SK-N-SH (cell line): Measurements from ENCODE around the gene DSCAML1. TPM values are rescaled to one million over a fixed set of nuclear protein-coding genes. Genes with fewer than 3 reads are reported as not detected.

Experiments
- CTCF ChIA-PET: fragments of 300-600, 350-600 bp; formaldehyde crosslinking; extraction: SDS; loops from one replicate; lab custom pipeline; 2021; lab: Yijun Ruan, JAX
- POLR2A ChIA-PET: fragments of 350-600 bp; sonication (Branson Sonifier 250); formaldehyde crosslinking; extraction: SDS; loops from one replicate; lab custom pipeline; 2020; ENCODE audit warnings: antibody characterized with exemption, inconsistent platforms; lab: Yijun Ruan, JAX
- DNase-seq: peaks from one replicate; pipeline ENCODE4 v3.0.0; 2012
- H2AFZ ChIP-seq: fragments of 200-600 bp; sonication (generic); 2 replicates; pipeline ENCODE4 v1.8.1; 2016; ENCODE audit warnings: antibody characterized with exemption, mild to moderate bottlenecking, low read depth
- H3F3A ChIP-seq: fragments of 200-600 bp; sonication (generic); replicated peaks from 2 replicates; pipeline ENCODE3; 2016; ENCODE audit warnings: antibody characterized with exemption, mild to moderate bottlenecking; ENCODE audit not compliant: insufficient read depth
- H3K27ac ChIP-seq, 2 experiments: fragments of 200-500 bp in 1 of 2; fragments of 200-600 bp in 1 of 2; sonication (Bioruptor generic) in 1 of 2; sonication (generic), shearing (Covaris generic) in 1 of 2; 2 replicates each; pipeline versions ENCODE4 v1.5.1 to v1.6.1; 2014 to 2016; ENCODE audit warnings: low read depth in 2 of 2, inconsistent platforms in 1 of 2, low read length in 1 of 2, mild to moderate bottlenecking in 1 of 2, mixed read lengths in 1 of 2
- H3K27me3 ChIP-seq: fragments of 200-600 bp; sonication (generic), shearing (Covaris generic); 2 replicates; pipeline ENCODE4 v1.6.1; 2016; ENCODE audit warnings: mixed run types; ENCODE audit not compliant: insufficient read depth
- H3K36me3 ChIP-seq, 2 experiments: fragments of 200-500 bp in 1 of 2; fragments of 200-600 bp in 1 of 2; sonication (Bioruptor generic) in 1 of 2; sonication (generic) in 1 of 2; replicated peaks in 1 of 2; 2 replicates each; pipeline versions ENCODE3 to v1.5.1; 2014 to 2016; ENCODE audit warnings: low read length in 1 of 2, mild to moderate bottlenecking in 1 of 2; ENCODE audit not compliant: insufficient read depth in 2 of 2, control insufficient read depth in 1 of 2
- H3K4me1 ChIP-seq, 2 experiments: fragments of 200-500 bp in 1 of 2; fragments of 200-600 bp in 1 of 2; sonication (Bioruptor generic) in 1 of 2; sonication (generic), shearing (Covaris generic) in 1 of 2; 2 replicates each; pipeline versions ENCODE4 v1.5.1 to v1.6.1; 2014 to 2016; ENCODE audit warnings: low read depth in 1 of 2, low read length in 1 of 2, mixed run types in 1 of 2; ENCODE audit not compliant: insufficient read depth in 2 of 2, control insufficient read depth in 1 of 2
- H3K4me2 ChIP-seq: fragments of 200-600 bp; sonication (generic), shearing (Covaris generic); 2 replicates; pipeline ENCODE4 v1.6.1; 2017; ENCODE audit warnings: mixed run types
- H3K4me3 ChIP-seq, 2 experiments: fragments of 200-500 bp in 1 of 2; fragments of 200-600 bp in 1 of 2; sonication (Bioruptor generic) in 1 of 2; sonication (generic), shearing (Covaris generic) in 1 of 2; 2 replicates each; pipeline versions ENCODE4 v1.5.1 to v1.8.1; 2014 to 2016; ENCODE audit warnings: low read depth in 2 of 2, inconsistent platforms in 1 of 2, low read length in 1 of 2, mild to moderate bottlenecking in 1 of 2, mixed read lengths in 1 of 2, moderate library complexity in 1 of 2
- H3K79me2 ChIP-seq: fragments of 200-600 bp; sonication (generic); 2 replicates; pipeline ENCODE4 v1.8.1; 2017; ENCODE audit warnings: mild to moderate bottlenecking; ENCODE audit not compliant: insufficient read depth
- H3K9ac ChIP-seq: fragments of 200-600 bp; sonication (generic); 2 replicates; pipeline ENCODE4 v1.6.1; 2017; ENCODE audit warnings: mixed run types
- H3K9me2 ChIP-seq: fragments of 200-600 bp; sonication (generic); 2 replicates; pipeline ENCODE4 v1.6.1; 2017; ENCODE audit warnings: mixed run types
- H3K9me3 ChIP-seq: fragments of 200-600 bp; sonication (generic); 2 replicates; pipeline ENCODE4 v1.6.1; 2017; ENCODE audit warnings: mixed run types, mild to moderate bottlenecking, moderate library complexity
- H4K20me1 ChIP-seq: fragments of 200-600 bp; sonication (generic); 2 replicates; pipeline ENCODE4 v1.6.1; 2017; ENCODE audit warnings: mild to moderate bottlenecking, mixed run types; ENCODE audit not compliant: insufficient read depth
- ELF1 ChIP-seq: IDR thresholded peaks from 2 replicates; pipeline ENCODE4 v1.4.0; 2012
- EP300 ChIP-seq, 2 experiments: IDR thresholded peaks; 2 replicates each; pipeline versions ENCODE4 v1.4.0 to v1.6.1; 2012; ENCODE audit warnings: borderline replicate concordance in 1 of 2, low read depth in 1 of 2, low read length in 1 of 2
- EZH2phosphoT487 ChIP-seq: fragments of 200-600 bp; sonication (generic); IDR thresholded peaks from 2 replicates; pipeline ENCODE4 v1.6.1; 2017; ENCODE audit warnings: low read depth, mixed run types, mild to moderate bottlenecking, antibody characterized with exemption, moderate library complexity, borderline replicate concordance
- GABPA ChIP-seq: IDR thresholded peaks from 2 replicates; pipeline ENCODE4 v1.4.0; 2012; ENCODE audit warnings: low read depth, mild to moderate bottlenecking
- GATA2 ChIP-seq: sonication (generic); formaldehyde crosslinking; IDR thresholded peaks from 2 replicates; pipeline ENCODE4 v1.5.0; 2020; ENCODE audit warnings: mild to moderate bottlenecking, missing genetic modification reagents
- IRF3 ChIP-seq: fragments of 150-350 bp; IDR thresholded peaks from 2 replicates; pipeline ENCODE4 v1.6.1; 2016; ENCODE audit warnings: mild to moderate bottlenecking, low read depth, low read length
- MEF2A ChIP-seq: IDR thresholded peaks from 2 replicates; pipeline ENCODE4 v1.4.0; 2012; ENCODE audit warnings: low read depth, borderline replicate concordance
- MXI1 ChIP-seq: IDR thresholded peaks from 2 replicates; pipeline ENCODE4 v1.6.1; 2012; ENCODE audit warnings: mild to moderate bottlenecking, low read depth, low read length, improper control_type of control experiment
- POLR2AphosphoS5 ChIP-seq: IDR thresholded peaks from 2 replicates; pipeline ENCODE4 v1.6.1; 2012; ENCODE audit warnings: low read depth, low read length
- REST ChIP-seq: IDR thresholded peaks from 2 replicates; pipeline ENCODE4 v1.6.1; 2012; ENCODE audit warnings: mild to moderate bottlenecking, low read depth, low read length, moderate library complexity
- RFX5 ChIP-seq: IDR thresholded peaks from 2 replicates; pipeline ENCODE4 v1.6.1; 2012; ENCODE audit warnings: mild to moderate bottlenecking, improper control_type of control experiment, low read length
- YY1 ChIP-seq: IDR thresholded peaks from 2 replicates; pipeline ENCODE4 v1.4.0; 2012; ENCODE audit warnings: low read depth, mild to moderate bottlenecking
- WGBS: methylation state at CpG from one replicate; pipeline ENCODE4 v1.1.6; 2017; ENCODE audit warnings: low lambda C conversion rate; 5-methylcytosine and 5-hydroxymethylcytosine counted together
- polyA plus RNA-seq, 3 experiments: library from polyadenylated mRNA; depleted of rRNA; stranded (reverse); fragments of >200 nt; gene quantifications; 2 replicates each; pipeline ENCODE4 v1.2.3, GENCODE V29; 2012

DSCAML1 gene
- polyA plus RNA-seq, 1 of the 3 experiments (the other 2 are of a cell fraction) = not detected

- H3K4me2 ChIP-seq = no peak overlapping the region
- no peak overlapping the region for H3K27ac ChIP-seq
- no peak overlapping the region for H3K9ac ChIP-seq
- ChIA-PET POLR2A (no interaction called here), CTCF (no interaction called here)
- peaks cover 20% of the 10 kb centered on the region; the same call in 1 of the 2 replicates for H3K27me3 ChIP-seq
- H3K9me3 ChIP-seq = no peaks in the 10 kb centered on the region
- H3K9me2 ChIP-seq = no peaks in the 10 kb centered on the region
- no peak for TF ChIP-seq REST
- no peak for TF ChIP-seq EP300 (IDR thresholded peaks at IDR 0.05; ENCODE audit: borderline replicate concordance in 1 of 2, low read depth in 1 of 2, low read length in 1 of 2)
- H3F3A ChIP-seq = no peaks in the 10 kb centered on the region
- no peaks in the 10 kb centered on the region for H4K20me1 ChIP-seq
- no peak overlapping the region for H2AFZ ChIP-seq
- no peaks in the 10 kb centered on the region for H3K79me2 ChIP-seq
- 23% methylated on average over 3 of the region's 3 CpGs for WGBS
- DNase-seq = no peak
- peaks cover 0 to 21% of the 10 kb centered on the region in 2 experiments; a peak in 1 of 4 replicates for H3K4me1 ChIP-seq
- H3K4me3 ChIP-seq = no peak overlapping the region
- H3K36me3 ChIP-seq = no peaks in the 10 kb centered on the region
Observed at GRCh38 chr11:117658809-117659208, 138.2 kb downstream of the DSCAML1 start.

DNA sequence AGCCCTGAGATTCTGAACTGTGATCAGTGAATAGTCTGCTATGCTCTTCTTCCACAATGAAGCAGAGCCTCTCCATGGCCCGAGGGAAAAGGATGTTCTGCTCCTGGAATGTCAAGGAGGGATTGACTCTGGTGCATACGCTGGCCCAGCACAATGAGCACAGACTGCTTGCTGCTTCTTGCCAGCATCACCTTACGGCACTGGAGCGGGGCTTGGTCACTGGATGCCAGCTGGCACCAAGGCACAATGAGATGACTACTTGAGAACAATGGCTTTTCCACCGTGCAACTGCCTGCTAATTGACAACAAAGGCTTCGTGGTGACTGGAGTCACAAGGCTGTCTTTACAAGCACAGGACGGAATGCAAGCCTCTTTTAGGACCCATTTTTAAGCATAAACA lies 139.2 kb downstream of the DSCAML1 start:
- H3K36me3 ChIP-seq = no peaks in the 10 kb centered on the region
- no peak overlapping the region for H3K27ac ChIP-seq
- H3K79me2 ChIP-seq = no peaks in the 10 kb centered on the region
- no peak overlapping the region for H3K4me3 ChIP-seq
- no peak overlapping the region for H2AFZ ChIP-seq
- ChIA-PET CTCF (interaction anchor here (1.4 kb wide), 1 partner anchor 9 kb away, joined by 4 read pairs; no protein-coding TSS in a partner anchor), POLR2A (no interaction called here)
- no peaks in the 10 kb centered on the region for H3K9me3 ChIP-seq
- no peaks in the 10 kb centered on the region for H3K9me2 ChIP-seq
- peaks cover 20% of the 10 kb centered on the region; the same call in 1 of the 2 replicates for H3K27me3 ChIP-seq
- H3K4me1 ChIP-seq = peaks cover 0 to 13% of the 10 kb centered on the region in 2 experiments; a peak in 1 of 4 replicates
- 0% methylated on average over 1 of the region's 7 CpGs for WGBS
- H3K9ac ChIP-seq = no peak overlapping the region
- H4K20me1 ChIP-seq = no peaks in the 10 kb centered on the region
- DNase-seq = no peak
- no peak overlapping the region for H3K4me2 ChIP-seq
- TF ChIP-seq POLR2AphosphoS5 (no peak), IRF3 (no peak), MXI1 (no peak), EP300 (IDR thresholded peaks at IDR 0.05; ENCODE audit: borderline replicate concordance in 1 of 2, low read depth in 1 of 2, low read length in 1 of 2) (no peak), RFX5 (no peak), EZH2phosphoT487 (no peak), GABPA (no peak), YY1 (no peak), ELF1 (no peak), GATA2 (CRISPR knock-in tag) (no peak), REST (no peak), MEF2A (no peak)
- TF ChIP-seq, all 33 proteins: peak for 0
- no peaks in the 10 kb centered on the region for H3F3A ChIP-seq
